Measurements from ENCODE around the gene ABCB10. TPM values are rescaled to one million over a fixed set of nuclear protein-coding genes. Genes with fewer than 3 reads are reported as not detected.

ABCB10 gene
- total and polyA plus RNA-seq, 4 donors, result 6.2 to 190 (median 11.5) TPM

DNA sequence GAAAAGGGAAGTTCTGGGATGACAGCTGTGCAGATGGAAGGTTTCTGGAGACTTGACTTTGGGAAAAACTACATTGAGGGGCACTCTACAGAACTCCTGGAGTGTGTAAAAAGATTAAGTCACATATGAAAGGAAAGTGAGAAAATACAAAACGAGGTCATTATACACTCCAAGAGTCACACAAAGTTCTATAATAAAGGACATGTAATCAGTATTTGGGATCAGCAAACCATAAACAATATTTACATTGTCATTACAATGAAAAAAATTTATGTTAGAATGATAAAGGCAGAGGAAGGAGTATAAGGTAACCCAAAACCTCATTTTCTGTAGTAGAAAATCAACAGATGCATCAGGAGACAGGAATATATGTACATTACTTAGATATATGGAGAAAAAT, 73.2 kb downstream of the ABCB10 start:
- peaks cover 15 to 62% (median 37%) of the 10 kb centered on the region in 4 donors for H3K36me3 ChIP-seq (ENCODE audit: control insufficient read depth in 4 of 4, insufficient read depth in 3 of 4, low read depth in 1 of 4, low read length in 3 of 4)

GRCh38 chr1:229482511-229482910, 76.0 kb downstream of the ABCB10 start:
- no peak for DNase-seq (ENCODE audit: low spot score)
- H3K4me1 ChIP-seq (ENCODE audit: control insufficient read depth in 4 of 4, insufficient read depth in 4 of 4, low read length in 3 of 4), result no peaks in the 10 kb centered on the region
- H3K27ac ChIP-seq (ENCODE audit: low read depth in 1 of 2, low read length in 2 of 2), result no peak overlapping the region
- no peaks in the 10 kb centered on the region for H3K27me3 ChIP-seq (ENCODE audit: control insufficient read depth in 4 of 4, insufficient read depth in 4 of 4, low read length in 3 of 4)
- no peak overlapping the region for H3K9ac ChIP-seq (ENCODE audit: low read depth in 1 of 2, low read length in 2 of 2)
- WGBS, result 87% methylated on average over 5 of the region's 5 CpGs
- peaks cover 13 to 60% (median 39%) of the 10 kb centered on the region in 4 donors for H3K36me3 ChIP-seq (ENCODE audit: control insufficient read depth in 4 of 4, insufficient read depth in 3 of 4, low read depth in 1 of 4, low read length in 3 of 4)
- no peaks in the 10 kb centered on the region for H3K9me3 ChIP-seq (ENCODE audit: control insufficient read depth in 4 of 4, low read length in 3 of 4)
- TF ChIP-seq RAD21 (IDR thresholded peaks at IDR 0.05) (no peak), REST (IDR thresholded peaks at IDR 0.05) (no peak), HNF4A (conservative IDR thresholded peaks at IDR 0.05) (no peak), GABPA (IDR thresholded peaks at IDR 0.05 in 1 of 2, conservative IDR thresholded peaks at IDR 0.05 in 1 of 2) (no peak), HNF4G (IDR thresholded peaks at IDR 0.05) (no peak), FOXA1 (IDR thresholded peaks at IDR 0.05) (no peak), JUND (IDR thresholded peaks at IDR 0.05) (no peak), CTCF (IDR thresholded peaks at IDR 0.05; ENCODE audit: low read depth, low read length, missing input control) (no peak), EGR1 (IDR thresholded peaks at IDR 0.05; ENCODE audit: low read depth in 2 of 2) (no peak), NR2F2 (IDR thresholded peaks at IDR 0.05) (no peak), SP1 (IDR thresholded peaks at IDR 0.05) (no peak), TAF1 (conservative IDR thresholded peaks at IDR 0.05) (no peak), YY1 (IDR thresholded peaks at IDR 0.05) (no peak)
- TF ChIP-seq, protein P1, sequence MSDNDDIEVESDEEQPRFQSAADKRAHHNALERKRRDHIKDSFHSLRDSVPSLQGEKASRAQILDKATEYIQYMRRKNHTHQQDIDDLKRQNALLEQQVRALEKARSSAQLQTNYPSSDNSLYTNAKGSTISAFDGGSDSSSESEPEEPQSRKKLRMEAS (IDR thresholded peaks at IDR 0.05), result no peak
- TF ChIP-seq, protein P2, sequence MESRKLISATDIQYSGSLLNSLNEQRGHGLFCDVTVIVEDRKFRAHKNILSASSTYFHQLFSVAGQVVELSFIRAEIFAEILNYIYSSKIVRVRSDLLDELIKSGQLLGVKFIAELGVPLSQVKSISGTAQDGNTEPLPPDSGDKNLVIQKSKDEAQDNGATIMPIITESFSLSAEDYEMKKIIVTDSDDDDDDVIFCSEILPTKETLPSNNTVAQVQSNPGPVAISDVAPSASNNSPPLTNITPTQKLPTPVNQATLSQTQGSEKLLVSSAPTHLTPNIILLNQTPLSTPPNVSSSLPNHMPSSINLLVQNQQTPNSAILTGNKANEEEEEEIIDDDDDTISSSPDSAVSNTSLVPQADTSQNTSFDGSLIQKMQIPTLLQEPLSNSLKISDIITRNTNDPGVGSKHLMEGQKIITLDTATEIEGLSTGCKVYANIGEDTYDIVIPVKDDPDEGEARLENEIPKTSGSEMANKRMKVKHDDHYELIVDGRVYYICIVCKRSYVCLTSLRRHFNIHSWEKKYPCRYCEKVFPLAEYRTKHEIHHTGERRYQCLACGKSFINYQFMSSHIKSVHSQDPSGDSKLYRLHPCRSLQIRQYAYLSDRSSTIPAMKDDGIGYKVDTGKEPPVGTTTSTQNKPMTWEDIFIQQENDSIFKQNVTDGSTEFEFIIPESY (IDR thresholded peaks at IDR 0.05), result no peak
- TF ChIP-seq, protein P3, sequence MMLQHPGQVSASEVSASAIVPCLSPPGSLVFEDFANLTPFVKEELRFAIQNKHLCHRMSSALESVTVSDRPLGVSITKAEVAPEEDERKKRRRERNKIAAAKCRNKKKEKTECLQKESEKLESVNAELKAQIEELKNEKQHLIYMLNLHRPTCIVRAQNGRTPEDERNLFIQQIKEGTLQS (IDR thresholded peaks at IDR 0.05), result no peak
- no peak overlapping the region for H3K4me3 ChIP-seq (ENCODE audit: low read depth in 1 of 3, low read length in 3 of 3)

More for the DNA sequence above, 73.2 kb downstream of the ABCB10 start:
- no peaks in the 10 kb centered on the region for H3K4me1 ChIP-seq (ENCODE audit: control insufficient read depth in 4 of 4, insufficient read depth in 4 of 4, low read length in 3 of 4)
- DNase-seq (ENCODE audit: low spot score), result no peak
- TF ChIP-seq FOXA2 (IDR thresholded peaks at IDR 0.05) (no peak), HNF4A (conservative IDR thresholded peaks at IDR 0.05) (no peak), GABPA (IDR thresholded peaks at IDR 0.05 in 1 of 2, conservative IDR thresholded peaks at IDR 0.05 in 1 of 2) (no peak), NR2F2 (IDR thresholded peaks at IDR 0.05) (no peak)
- H3K27ac ChIP-seq (ENCODE audit: low read depth in 1 of 2, low read length in 2 of 2), result no peak overlapping the region
- H3K27me3 ChIP-seq (ENCODE audit: control insufficient read depth in 4 of 4, insufficient read depth in 4 of 4, low read length in 3 of 4), result no peaks in the 10 kb centered on the region
- H3K9me3 ChIP-seq (ENCODE audit: control insufficient read depth in 4 of 4, low read length in 3 of 4), result no peaks in the 10 kb centered on the region
- H3K4me3 ChIP-seq (ENCODE audit: low read depth in 1 of 3, low read length in 3 of 3), result no peak overlapping the region
- no peak overlapping the region for H3K9ac ChIP-seq (ENCODE audit: low read depth in 1 of 2, low read length in 2 of 2)
- WGBS, result 86% methylated on average over 1 of the region's 1 CpG
